ENCODE results near the gene MYG1.
"Not testable (repeated sequence)": the region's sequence is repeated elsewhere in the genome, so short reads cannot be mapped to it uniquely, and the experiment has no call there.

Gene MYG1

DNA sequence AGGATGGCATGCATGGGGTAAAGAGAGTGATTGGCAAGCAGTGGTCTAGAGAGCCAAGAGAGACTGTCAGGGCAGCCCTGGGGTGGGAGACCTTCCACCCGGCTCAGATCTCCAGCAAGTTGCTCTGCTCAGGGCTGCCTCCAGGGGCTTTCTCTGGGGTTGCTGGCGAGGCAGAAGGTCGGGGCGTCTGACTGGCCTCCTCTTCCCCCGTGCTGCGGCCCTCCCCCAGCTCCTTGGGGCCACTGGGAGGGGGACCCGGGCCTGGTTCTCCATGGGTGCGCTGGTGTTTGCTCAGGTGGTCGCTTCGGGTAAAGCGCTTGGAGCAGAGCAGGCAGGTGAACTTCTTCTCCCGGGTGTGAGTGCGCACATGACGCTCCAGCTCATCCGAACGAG, 28.5 kb downstream of the MYG1 start:
- DNase-seq (ENCODE audit: low spot score): peak; percentile 69

DNA sequence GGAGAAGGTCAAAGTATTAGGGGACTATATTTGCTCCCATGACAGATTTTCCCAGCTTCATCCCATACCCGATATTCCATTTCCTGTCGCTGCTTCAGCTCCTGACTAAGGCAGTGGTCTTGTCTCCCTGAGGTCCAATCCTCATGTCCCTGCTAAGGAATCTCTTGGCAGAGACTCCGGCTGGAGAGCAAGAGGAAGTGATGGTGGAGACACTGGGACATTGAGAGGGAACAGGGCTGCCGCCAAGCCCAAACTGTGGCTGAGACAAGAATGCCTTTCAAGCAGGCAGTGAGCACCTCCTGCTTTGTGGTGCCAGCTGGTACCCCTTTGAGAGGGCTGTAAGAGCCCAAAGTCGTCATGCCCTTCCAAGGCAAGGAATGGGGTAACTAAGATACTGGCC, 31.2 kb downstream of the MYG1 start:
- DNase-seq (ENCODE audit: low spot score): no peak

GRCh38 chr12:53332339-53332738, 32.8 kb downstream of the MYG1 start:
- not testable (repeated sequence) for DNase-seq (ENCODE audit: low spot score)

DNA sequence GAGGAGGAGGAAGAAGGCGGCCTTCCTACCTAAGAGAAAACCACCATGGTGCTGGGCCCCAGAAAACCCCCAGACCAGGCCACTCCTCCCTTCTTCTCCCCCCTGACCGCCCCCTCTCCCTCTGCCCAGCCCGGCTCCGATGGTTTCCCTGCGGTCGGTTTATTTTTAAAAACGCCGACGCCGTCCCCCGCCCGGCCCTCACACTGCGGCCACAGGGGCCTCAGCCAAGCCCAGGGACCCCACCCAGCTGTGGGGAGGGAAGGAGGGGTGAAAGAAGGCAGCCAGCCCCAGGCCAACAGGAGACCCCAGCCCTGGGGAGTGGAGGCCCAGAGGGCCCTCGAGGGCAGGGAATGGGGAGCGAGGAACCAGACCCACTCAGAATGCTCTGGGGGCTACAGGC, 33.2 kb downstream of the MYG1 start:
- no peak for DNase-seq (ENCODE audit: low spot score)

DNA sequence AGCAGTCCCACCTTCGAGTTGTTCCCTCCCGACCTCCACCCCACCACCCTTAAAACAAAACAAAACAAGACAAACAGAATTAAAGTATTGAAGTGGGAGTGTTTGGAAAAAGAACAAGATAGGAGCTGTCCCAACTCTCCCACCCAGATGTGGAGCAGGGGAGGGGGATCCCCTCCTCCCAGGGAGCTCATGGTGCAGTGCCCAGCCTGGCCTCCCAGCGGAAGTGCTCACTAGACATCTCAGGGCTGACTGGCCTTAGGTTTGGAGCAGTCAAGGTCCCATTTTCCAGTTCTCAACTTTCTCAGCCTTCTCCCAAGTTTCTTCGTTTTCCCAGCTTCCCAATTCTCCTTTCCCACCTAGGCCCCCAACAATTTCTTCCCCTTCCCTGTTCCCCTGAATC, 33.8 kb downstream of the MYG1 start:
- no peak for DNase-seq (ENCODE audit: low spot score)

GRCh38 chr12:53333845-53334244, 34.4 kb downstream of the MYG1 start:
- no peak for DNase-seq (ENCODE audit: low spot score)

DNA sequence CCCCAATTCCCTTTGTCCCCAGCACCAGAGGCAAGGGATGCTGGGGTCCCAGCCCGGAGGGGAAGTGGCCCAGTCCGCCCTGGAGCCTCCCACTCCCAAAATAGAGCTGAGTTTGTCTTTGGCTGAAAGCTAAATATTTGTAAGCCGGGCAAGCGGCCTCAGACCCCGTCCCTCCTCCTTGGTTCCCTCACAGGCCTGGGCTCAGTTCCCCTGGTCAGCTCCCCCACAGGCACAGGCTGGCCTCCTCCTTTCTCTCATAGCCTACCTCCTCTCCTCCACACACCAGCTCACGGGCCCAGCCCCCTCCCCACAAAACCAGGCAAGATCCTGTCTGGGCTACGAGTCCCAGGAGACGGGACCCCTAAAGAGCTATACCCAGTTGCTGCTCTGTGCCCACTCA, 35.3 kb downstream of the MYG1 start:
- DNase-seq (ENCODE audit: low spot score): no peak

- DNase-seq (ENCODE audit: low spot score): no peak
Measured at GRCh38 chr12:53336181-53336681, 36.7 kb downstream of the MYG1 start, which contains the start of gene SP7. TSS of gene SP7 (minus strand) at chr12:53336354. CDS start at chr12:53335646, 708 bp downstream.

GRCh38 chr12:53338017-53338416, 38.5 kb downstream of the MYG1 start:
- no peak for DNase-seq (ENCODE audit: low spot score)

GRCh38 chr12:53338916-53339315, 39.4 kb downstream of the MYG1 start:
- DNase-seq (ENCODE audit: low spot score): no peak

- no peak for DNase-seq (ENCODE audit: low spot score)
Measured at GRCh38 chr12:53340398-53340797, 40.9 kb downstream of the MYG1 start.

- no peak for DNase-seq (ENCODE audit: low spot score)
Measured at GRCh38 chr12:53343449-53343848, 44.0 kb downstream of the MYG1 start.

DNA sequence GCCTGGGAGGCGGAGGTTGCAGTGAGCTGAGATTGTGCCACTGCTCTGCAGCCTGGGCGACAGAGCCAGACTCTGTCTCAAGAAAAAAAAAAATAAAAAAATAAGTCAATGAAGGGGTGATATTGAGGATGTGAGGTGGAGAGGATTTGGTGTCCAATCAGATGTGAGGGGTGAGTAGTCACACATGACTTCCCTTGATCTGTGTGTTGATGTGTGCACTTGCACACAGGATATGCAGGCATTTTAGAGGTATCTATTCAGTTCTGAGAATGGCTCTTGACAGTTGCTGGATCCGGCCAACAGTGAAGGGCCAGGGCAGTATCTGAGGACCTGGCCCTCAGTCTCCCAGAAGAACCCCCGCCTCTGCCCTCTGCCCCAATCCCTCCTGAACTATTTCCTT, 44.5 kb downstream of the MYG1 start:
- DNase-seq (ENCODE audit: low spot score): no peak

DNA sequence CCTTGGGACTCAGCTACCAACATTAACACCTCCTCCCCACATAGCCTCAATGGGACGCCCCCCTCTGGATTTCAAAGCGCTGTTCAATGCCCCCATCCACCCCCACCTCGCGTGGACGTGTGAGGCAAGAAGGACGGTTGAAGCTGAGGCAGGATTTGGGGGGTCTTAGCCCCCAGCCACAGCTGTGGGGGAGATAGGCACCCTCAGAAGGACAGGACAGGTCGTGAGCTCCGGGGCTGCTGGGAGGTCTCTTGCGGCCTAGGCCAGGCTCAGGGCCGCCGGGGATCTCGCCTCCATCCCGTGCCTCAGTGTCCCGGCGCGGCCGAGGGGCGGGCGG, 45.0 kb downstream of the MYG1 start:
- DNase-seq (ENCODE audit: low spot score): no peak

DNA sequence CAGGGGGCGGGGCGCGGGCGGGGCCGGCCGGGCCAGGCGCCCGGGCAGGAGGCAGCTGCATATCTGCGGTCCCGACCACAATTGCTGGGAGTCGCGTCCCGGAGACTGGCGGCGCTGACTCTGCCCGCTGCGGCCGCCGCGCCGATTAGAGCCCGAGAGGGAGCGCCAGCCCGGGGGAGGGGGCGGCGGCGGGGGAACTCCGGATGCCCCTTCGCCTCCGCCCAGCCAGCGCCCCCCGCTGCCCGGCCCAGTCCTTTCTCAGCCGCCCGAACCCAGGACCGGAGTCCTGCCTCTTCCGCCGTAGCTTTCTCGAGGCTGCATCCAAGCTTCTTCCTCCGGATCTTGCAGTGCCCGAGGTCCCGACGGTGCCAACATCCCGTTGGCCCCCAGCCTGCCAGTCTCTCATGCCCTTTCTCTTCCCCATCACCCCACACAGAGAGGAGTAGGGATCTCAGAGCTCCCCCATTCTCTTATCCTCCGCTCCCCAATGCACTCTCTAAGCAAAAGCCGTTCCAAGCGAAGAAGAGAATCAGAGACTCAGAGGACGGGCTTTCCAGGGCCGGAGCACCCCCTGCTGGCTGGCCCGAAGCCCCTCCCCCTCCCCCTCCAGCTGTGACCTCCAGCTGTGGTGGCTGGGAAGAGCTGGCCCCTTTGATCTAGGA, 45.5 kb downstream of the MYG1 start:
- DNase-seq (ENCODE audit: low spot score): peak; percentile 91

DNA sequence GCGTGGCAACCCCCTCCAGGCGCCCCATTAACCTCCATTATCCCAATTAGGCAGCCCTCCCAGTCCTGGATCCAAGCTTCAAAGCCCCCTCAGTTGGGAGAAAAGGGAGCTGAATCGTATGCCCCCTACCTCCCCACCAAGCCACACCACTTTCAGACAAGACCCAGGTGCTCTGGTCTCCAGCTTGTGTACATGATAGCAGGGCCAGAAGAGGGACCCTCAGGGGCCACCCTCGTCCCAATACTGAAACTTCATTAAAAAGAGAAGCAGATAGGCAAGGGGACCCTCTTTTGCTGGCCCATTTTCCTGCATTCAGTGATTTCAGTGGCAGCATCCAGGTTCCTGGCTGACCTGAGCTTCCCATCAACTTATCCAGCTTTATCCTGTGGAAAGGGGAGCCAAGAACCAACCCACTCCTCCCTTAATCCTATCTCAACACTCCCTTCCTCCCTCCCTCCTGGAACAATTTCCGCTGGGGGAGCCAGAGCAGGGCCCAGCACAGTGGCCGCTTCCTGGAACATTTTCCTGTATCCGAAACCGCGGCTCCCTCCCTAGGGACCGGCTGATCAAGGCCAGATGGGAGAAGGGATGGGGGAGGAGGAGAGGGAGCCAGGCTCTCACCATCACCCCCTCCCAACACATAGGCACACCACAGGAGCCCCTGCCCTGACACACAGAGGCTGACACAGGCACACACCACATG, 46.1 kb downstream of the MYG1 start:
- DNase-seq (ENCODE audit: low spot score): no peak

- DNase-seq (ENCODE audit: low spot score): no peak
Measured at GRCh38 chr12:53346491-53346890, 47.0 kb downstream of the MYG1 start.

- DNase-seq (ENCODE audit: low spot score): no peak
Measured at GRCh38 chr12:53347905-53348304, 48.4 kb downstream of the MYG1 start.

GRCh38 chr12:53352331-53353256, 53.1 kb downstream of the MYG1 start:
- peak; percentile 66 for DNase-seq (ENCODE audit: low spot score)

DNA sequence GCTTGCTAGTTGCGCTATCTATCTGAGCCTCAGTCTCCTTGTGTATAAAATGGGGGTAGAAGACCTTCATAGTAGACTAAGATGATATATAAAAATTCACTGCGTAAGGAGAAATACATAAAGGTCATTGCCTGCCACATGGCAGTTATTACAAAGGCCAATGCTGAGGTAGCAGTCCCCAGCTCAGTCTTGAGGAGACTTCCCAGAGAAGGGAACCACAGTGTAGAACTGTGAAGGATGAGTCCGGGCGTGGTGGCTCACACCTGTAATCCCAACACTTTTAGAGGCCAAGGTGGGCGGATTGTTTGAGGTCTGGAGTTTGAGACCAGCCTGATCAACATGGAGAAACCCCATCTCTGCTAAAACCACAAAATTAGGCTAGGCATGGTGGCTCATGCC, 53.8 kb downstream of the MYG1 start:
- DNase-seq (ENCODE audit: low spot score): no peak

GRCh38 chr12:53355121-53355520, 55.6 kb downstream of the MYG1 start:
- DNase-seq (ENCODE audit: low spot score): no peak
